ACC112 (cell line): ENCODE results near the gene ETNK1.

Experiments
- H2AFZ ChIP-seq: fragments of 200-600 bp; sonication (generic); one replicate; pipeline ENCODE4 v1.6.0; 2017; ENCODE audit warnings: antibody characterized with exemption, low read length; ENCODE audit not compliant: unreplicated experiment
- H3K27ac ChIP-seq: fragments of 200-600 bp; sonication (generic); 2 replicates; pipeline ENCODE4 v1.5.1; 2014; ENCODE audit warnings: low read depth, mild to moderate bottlenecking, antibody characterized with exemption, low read length, moderate library complexity
- H3K27me3 ChIP-seq: fragments of 200-600 bp; sonication (generic); 2 replicates; pipeline ENCODE4 v1.6.1; 2014; ENCODE audit warnings: mild to moderate bottlenecking, antibody characterized with exemption, low read length, moderate library complexity, mixed read lengths; ENCODE audit not compliant: insufficient read depth
- H3K36me3 ChIP-seq: fragments of 200-600 bp; sonication (generic); 2 replicates; pipeline ENCODE4 v1.6.1; 2016; ENCODE audit warnings: mild to moderate bottlenecking, antibody characterized with exemption, low read length, moderate library complexity, mixed read lengths; ENCODE audit not compliant: insufficient read depth
- H3K4me1 ChIP-seq: fragments of 200-600 bp; sonication (generic); one replicate; pipeline ENCODE4 v1.6.1; 2016; ENCODE audit warnings: low read length, mixed read lengths; ENCODE audit not compliant: insufficient read depth, unreplicated experiment, control insufficient read depth
- H3K4me3 ChIP-seq: fragments of 200-600 bp; sonication (generic); 2 replicates; pipeline ENCODE4 v1.5.1; 2014; ENCODE audit warnings: mild to moderate bottlenecking, low read depth, low read length
- H3K79me2 ChIP-seq: fragments of 200-600 bp; sonication (generic); one replicate; pipeline ENCODE4 v1.6.0; 2016; ENCODE audit warnings: low read length; ENCODE audit not compliant: control insufficient read depth, unreplicated experiment, insufficient read depth

The ETNK1 gene

GRCh38 chr12:22731236-22731635 is 106.3 kb downstream of the ETNK1 start:
- no peaks in the 10 kb centered on the region for H3K36me3 ChIP-seq
- H2AFZ ChIP-seq = no peak overlapping the region
- no peaks in the 10 kb centered on the region for H3K79me2 ChIP-seq
- H3K4me3 ChIP-seq = no peak overlapping the region
- H3K27me3 ChIP-seq = no peaks in the 10 kb centered on the region
- H3K27ac ChIP-seq = no peak overlapping the region
- H3K4me1 ChIP-seq = peaks cover 11% of the 10 kb centered on the region

GRCh38 chr12:22733756-22734155 is 108.8 kb downstream of the ETNK1 start:
- no peak overlapping the region for H3K4me3 ChIP-seq
- peaks cover 11% of the 10 kb centered on the region for H3K4me1 ChIP-seq
- H2AFZ ChIP-seq = peak overlapping the region; percentile 82
- no peaks in the 10 kb centered on the region for H3K36me3 ChIP-seq
- H3K79me2 ChIP-seq = no peaks in the 10 kb centered on the region
- no peaks in the 10 kb centered on the region for H3K27me3 ChIP-seq
- no peak overlapping the region for H3K27ac ChIP-seq

GRCh38 chr12:22738945-22739344 is 114.0 kb downstream of the ETNK1 start:
- H3K36me3 ChIP-seq = no peaks in the 10 kb centered on the region

More at GRCh38 chr12:22738945-22739344, 114.0 kb downstream of the ETNK1 start:
- no peak overlapping the region for H2AFZ ChIP-seq
- H3K4me3 ChIP-seq = no peak overlapping the region
- H3K27ac ChIP-seq = no peak overlapping the region
- no peaks in the 10 kb centered on the region for H3K27me3 ChIP-seq
- H3K79me2 ChIP-seq = no peaks in the 10 kb centered on the region
- H3K4me1 ChIP-seq = peaks cover 3% of the 10 kb centered on the region
